ENCODE results near the gene ACVRL1. TPM values are rescaled to one million over a fixed set of nuclear protein-coding genes. Genes with fewer than 3 reads are reported as not detected.

ACVRL1 gene
- polyA plus RNA-seq, 1 donor (not counting 4 experiments of a cell fraction or from before 2014, with no cell fraction given) = not detected

DNA sequence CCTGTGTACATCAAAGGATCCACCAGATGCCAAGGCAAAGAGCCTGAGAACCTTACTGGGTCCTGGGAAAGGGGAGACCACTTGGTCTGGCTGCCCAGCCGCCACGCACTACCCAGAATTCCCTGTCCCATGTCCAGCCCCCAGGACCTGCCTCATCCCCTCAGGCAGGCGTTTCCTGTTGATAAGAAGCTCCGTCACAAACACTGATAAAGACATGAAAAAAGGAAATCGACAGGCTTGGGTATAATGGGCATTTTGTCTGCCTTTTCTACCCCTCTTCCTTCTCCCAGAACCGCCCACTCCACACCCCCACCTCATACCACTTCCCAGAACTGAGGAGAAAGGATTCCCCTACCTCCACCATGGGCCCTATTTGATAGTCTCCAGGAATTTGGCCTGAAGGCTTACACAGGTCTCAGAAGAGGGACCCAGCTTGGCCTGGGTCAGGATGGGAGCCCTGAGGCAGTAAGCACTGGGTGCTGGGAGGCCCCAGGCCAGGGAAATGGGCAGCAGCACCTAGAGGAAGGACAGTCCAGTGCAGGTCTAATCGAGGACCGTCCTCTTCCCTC is 18.8 kb downstream of the ACVRL1 start:
- H3K27me3 ChIP-seq (ENCODE audit: control insufficient read depth, extremely low read depth, insufficient read depth, low read length) = peaks cover 15% of the 10 kb centered on the region
- no peak overlapping the region for H3K27ac ChIP-seq (ENCODE audit: control insufficient read depth, insufficient read depth, low read length)
- no peak overlapping the region for H3K4me3 ChIP-seq (ENCODE audit: control insufficient read depth in 2 of 3, extremely low read depth in 1 of 3, insufficient read depth in 2 of 3, low read depth in 1 of 3, low read length in 3 of 3)
- no peak overlapping the region for H3K4me2 ChIP-seq (ENCODE audit: control insufficient read depth, extremely low read depth, insufficient read depth, low read depth, low read length)
- DNase-seq (ENCODE audit: low read depth, low spot score) (no peak), FAIRE-seq (no peak)
- no peaks in the 10 kb centered on the region for H4K20me1 ChIP-seq (ENCODE audit: control insufficient read depth, extremely low read depth, insufficient read depth, low read length)
- H3K79me2 ChIP-seq (ENCODE audit: control insufficient read depth, insufficient read depth, low read length) = no peaks in the 10 kb centered on the region
- H3K9me1 ChIP-seq (ENCODE audit: control insufficient read depth, extremely low read depth, insufficient read depth, low read length) = no peaks in the 10 kb centered on the region
- no peak overlapping the region for H2AFZ ChIP-seq (ENCODE audit: control insufficient read depth, low read length)
- no peaks in the 10 kb centered on the region for H3K9me3 ChIP-seq (ENCODE audit: control insufficient read depth, low read depth, low read length)
- dilution Hi-C loops (cut with MboI; ENCODE audit: extremely low pct_ligation_motif_present, low sequenced_read_pairs) = no loop called here
- no peak overlapping the region for H3K9ac ChIP-seq (ENCODE audit: control insufficient read depth, extremely low read depth, insufficient read depth, low read length)
- H3K36me3 ChIP-seq (ENCODE audit: control insufficient read depth in 2 of 2, extremely low read depth in 1 of 2, insufficient read depth in 2 of 2, low read length in 2 of 2) = no peaks in the 10 kb centered on the region
- TF ChIP-seq, protein P1, sequence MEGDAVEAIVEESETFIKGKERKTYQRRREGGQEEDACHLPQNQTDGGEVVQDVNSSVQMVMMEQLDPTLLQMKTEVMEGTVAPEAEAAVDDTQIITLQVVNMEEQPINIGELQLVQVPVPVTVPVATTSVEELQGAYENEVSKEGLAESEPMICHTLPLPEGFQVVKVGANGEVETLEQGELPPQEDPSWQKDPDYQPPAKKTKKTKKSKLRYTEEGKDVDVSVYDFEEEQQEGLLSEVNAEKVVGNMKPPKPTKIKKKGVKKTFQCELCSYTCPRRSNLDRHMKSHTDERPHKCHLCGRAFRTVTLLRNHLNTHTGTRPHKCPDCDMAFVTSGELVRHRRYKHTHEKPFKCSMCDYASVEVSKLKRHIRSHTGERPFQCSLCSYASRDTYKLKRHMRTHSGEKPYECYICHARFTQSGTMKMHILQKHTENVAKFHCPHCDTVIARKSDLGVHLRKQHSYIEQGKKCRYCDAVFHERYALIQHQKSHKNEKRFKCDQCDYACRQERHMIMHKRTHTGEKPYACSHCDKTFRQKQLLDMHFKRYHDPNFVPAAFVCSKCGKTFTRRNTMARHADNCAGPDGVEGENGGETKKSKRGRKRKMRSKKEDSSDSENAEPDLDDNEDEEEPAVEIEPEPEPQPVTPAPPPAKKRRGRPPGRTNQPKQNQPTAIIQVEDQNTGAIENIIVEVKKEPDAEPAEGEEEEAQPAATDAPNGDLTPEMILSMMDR (optimal IDR thresholded peaks at IDR 0.05 in 1 of 3, IDR thresholded peaks at IDR 0.05 in 1 of 3, conservative IDR thresholded peaks at IDR 0.05 in 1 of 3; ENCODE audit: extremely low read depth in 1 of 3, insufficient read depth in 2 of 3, low read length in 3 of 3) = no peak
- TF ChIP-seq EZH2 (IDR thresholded peaks at IDR 0.05; ENCODE audit: low read length) = no peak
- H3K4me1 ChIP-seq (ENCODE audit: control insufficient read depth, extremely low read depth, insufficient read depth, low read length) = peaks cover 3% of the 10 kb centered on the region

DNA sequence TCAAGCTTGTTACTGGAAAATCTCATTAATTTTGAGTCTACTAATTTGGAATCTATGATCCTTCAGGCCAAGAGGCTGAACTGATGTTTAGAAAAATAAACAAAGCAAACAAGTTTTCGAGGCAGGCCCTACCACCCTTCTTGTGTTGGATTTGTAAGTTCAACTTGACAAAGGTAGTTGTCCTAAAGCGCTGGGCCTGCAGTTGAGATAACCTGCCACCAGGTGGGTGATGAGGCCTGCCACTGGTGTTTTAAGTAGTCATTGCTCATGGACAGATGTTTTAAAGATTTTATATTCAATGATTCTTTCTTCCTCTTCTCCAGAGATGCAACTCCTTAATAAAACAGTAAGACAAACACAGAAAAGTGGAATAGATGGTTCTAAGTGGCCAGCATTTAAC is 19.4 kb downstream of the ACVRL1 start:
- no peaks in the 10 kb centered on the region for H3K36me3 ChIP-seq (ENCODE audit: control insufficient read depth in 2 of 2, extremely low read depth in 1 of 2, insufficient read depth in 2 of 2, low read length in 2 of 2)
- H3K9me1 ChIP-seq (ENCODE audit: control insufficient read depth, extremely low read depth, insufficient read depth, low read length) = no peaks in the 10 kb centered on the region
- no peak overlapping the region for H2AFZ ChIP-seq (ENCODE audit: control insufficient read depth, low read length)
- no peaks in the 10 kb centered on the region for H3K79me2 ChIP-seq (ENCODE audit: control insufficient read depth, insufficient read depth, low read length)
- no peak overlapping the region for H3K4me2 ChIP-seq (ENCODE audit: control insufficient read depth, extremely low read depth, insufficient read depth, low read depth, low read length)
- H3K4me1 ChIP-seq (ENCODE audit: control insufficient read depth, extremely low read depth, insufficient read depth, low read length) = peaks cover 3% of the 10 kb centered on the region
- DNase-seq (ENCODE audit: low read depth, low spot score) (no peak), FAIRE-seq (no peak)
- no peaks in the 10 kb centered on the region for H4K20me1 ChIP-seq (ENCODE audit: control insufficient read depth, extremely low read depth, insufficient read depth, low read length)
- no peak overlapping the region for H3K4me3 ChIP-seq (ENCODE audit: control insufficient read depth in 2 of 3, extremely low read depth in 1 of 3, insufficient read depth in 2 of 3, low read depth in 1 of 3, low read length in 3 of 3)
- H3K27ac ChIP-seq (ENCODE audit: control insufficient read depth, insufficient read depth, low read length) = no peak overlapping the region
- dilution Hi-C loops (cut with MboI; ENCODE audit: extremely low pct_ligation_motif_present, low sequenced_read_pairs) = no loop called here
- no peak overlapping the region for H3K9ac ChIP-seq (ENCODE audit: control insufficient read depth, extremely low read depth, insufficient read depth, low read length)
- H3K27me3 ChIP-seq (ENCODE audit: control insufficient read depth, extremely low read depth, insufficient read depth, low read length) = peaks cover 15% of the 10 kb centered on the region
- H3K9me3 ChIP-seq (ENCODE audit: control insufficient read depth, low read depth, low read length) = no peaks in the 10 kb centered on the region
- TF ChIP-seq, protein P1 (optimal IDR thresholded peaks at IDR 0.05 in 1 of 3, IDR thresholded peaks at IDR 0.05 in 1 of 3, conservative IDR thresholded peaks at IDR 0.05 in 1 of 3; ENCODE audit: extremely low read depth in 1 of 3, insufficient read depth in 2 of 3, low read length in 3 of 3) = peak; percentile 84 to 86 (median 86)
- no peak for TF ChIP-seq EZH2 (IDR thresholded peaks at IDR 0.05; ENCODE audit: low read length)

Measured in keratinocyte (primary cell).